LoVo (cell line): ENCODE data around the gene MPHOSPH10.
"Not testable (repeated sequence)": the region's sequence is repeated elsewhere in the genome, so short reads cannot be mapped to it uniquely, and the experiment has no call there.

Source experiments
- DNase-seq: peaks from one replicate; pipeline ENCODE4 v3.0.0-alpha.2; 2016; ENCODE audit warnings: low spot score

Gene MPHOSPH10, protein sequence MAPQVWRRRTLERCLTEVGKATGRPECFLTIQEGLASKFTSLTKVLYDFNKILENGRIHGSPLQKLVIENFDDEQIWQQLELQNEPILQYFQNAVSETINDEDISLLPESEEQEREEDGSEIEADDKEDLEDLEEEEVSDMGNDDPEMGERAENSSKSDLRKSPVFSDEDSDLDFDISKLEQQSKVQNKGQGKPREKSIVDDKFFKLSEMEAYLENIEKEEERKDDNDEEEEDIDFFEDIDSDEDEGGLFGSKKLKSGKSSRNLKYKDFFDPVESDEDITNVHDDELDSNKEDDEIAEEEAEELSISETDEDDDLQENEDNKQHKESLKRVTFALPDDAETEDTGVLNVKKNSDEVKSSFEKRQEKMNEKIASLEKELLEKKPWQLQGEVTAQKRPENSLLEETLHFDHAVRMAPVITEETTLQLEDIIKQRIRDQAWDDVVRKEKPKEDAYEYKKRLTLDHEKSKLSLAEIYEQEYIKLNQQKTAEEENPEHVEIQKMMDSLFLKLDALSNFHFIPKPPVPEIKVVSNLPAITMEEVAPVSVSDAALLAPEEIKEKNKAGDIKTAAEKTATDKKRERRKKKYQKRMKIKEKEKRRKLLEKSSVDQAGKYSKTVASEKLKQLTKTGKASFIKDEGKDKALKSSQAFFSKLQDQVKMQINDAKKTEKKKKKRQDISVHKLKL

GRCh38 chr2:71130152-71130904 is at the start of gene MPHOSPH10, which contains the start of gene MCEE:
Gene MPHOSPH10, plus strand, starts transcription at chr2:71130634. Its CDS starts 32 bp downstream, at chr2:71130666.
Gene MCEE, minus strand, starts transcription at chr2:71130229. Its CDS starts 10 bp downstream, at chr2:71130219.
- peak; percentile 90 for DNase-seq

- no peak for DNase-seq
Measured at GRCh38 chr2:71082402-71083252, 47.8 kb upstream of the MPHOSPH10 start.

DNA sequence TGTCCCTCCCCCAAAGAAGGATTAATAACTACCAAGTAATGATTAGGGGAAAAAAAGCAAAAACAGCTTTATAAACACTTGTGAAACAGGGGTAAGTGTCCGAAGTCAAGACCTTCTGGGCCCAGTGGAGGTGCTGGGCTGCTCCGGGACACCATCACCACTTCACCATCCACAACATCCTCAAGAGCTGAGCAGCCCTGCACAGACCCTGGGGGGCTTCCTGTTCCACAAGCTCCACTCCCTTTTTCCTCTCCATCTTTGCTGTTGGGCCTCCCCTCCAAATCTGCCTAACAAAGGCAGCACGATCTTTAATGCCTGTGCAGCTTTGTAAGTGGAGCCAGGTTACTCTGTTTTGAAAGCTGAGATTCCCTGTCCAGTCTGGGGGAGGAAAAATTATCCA is 47.1 kb upstream of the MPHOSPH10 start:
- not testable (repeated sequence) for DNase-seq

- DNase-seq = not testable (repeated sequence)
Measured at GRCh38 chr2:71083752-71084312, 46.6 kb upstream of the MPHOSPH10 start.

GRCh38 chr2:71085325-71086003 is 45.0 kb upstream of the MPHOSPH10 start:
- DNase-seq = not testable (repeated sequence)

- not testable (repeated sequence) for DNase-seq
Measured at GRCh38 chr2:71089475-71089874, 41.0 kb upstream of the MPHOSPH10 start.

GRCh38 chr2:71091808-71092207 is 38.6 kb upstream of the MPHOSPH10 start:
- not testable (repeated sequence) for DNase-seq

GRCh38 chr2:71092491-71093260 is 37.8 kb upstream of the MPHOSPH10 start:
- not testable (repeated sequence) for DNase-seq

DNA sequence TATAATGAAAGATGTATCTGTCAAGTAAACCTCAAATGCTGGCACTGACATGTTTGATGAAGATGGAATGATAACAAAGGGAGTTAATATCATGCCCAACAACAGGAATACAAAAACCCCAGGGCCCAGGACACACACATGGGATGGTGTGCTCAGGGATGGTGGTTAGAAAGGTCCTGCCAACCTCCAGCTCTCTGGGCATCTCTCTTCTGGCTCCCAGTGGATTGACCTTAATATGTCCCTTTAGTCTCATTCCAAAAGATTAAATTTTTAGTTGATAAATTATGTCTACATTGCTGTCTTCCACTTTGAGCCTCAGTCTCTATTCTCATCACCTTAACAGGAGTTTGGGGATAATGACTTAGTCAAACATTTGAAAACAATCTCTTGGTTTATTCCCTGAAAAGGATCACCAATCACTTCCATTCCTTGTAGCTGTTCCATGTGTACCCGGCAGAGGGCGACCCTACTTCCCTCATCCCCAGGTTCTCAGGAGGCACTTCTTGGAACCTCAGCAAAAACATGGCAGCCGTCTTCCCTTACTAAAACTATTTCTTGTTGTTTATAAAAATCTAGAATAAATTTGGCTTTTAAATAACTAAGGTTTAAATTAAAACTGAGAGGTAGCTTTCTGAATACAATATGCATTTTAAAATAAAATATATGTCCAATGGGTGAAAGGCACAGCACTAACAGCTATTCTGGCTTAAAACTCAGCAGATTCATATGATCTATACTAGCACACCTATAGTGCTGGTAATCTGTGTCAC is 30.1 kb upstream of the MPHOSPH10 start:
- peak; percentile 60 for DNase-seq

- DNase-seq = no peak
Measured at GRCh38 chr2:71101656-71102055, 28.8 kb upstream of the MPHOSPH10 start.

- no peak for DNase-seq
Measured at GRCh38 chr2:71102981-71103681, 27.3 kb upstream of the MPHOSPH10 start.

- no peak for DNase-seq
Measured at GRCh38 chr2:71103809-71104208, 26.6 kb upstream of the MPHOSPH10 start.

DNA sequence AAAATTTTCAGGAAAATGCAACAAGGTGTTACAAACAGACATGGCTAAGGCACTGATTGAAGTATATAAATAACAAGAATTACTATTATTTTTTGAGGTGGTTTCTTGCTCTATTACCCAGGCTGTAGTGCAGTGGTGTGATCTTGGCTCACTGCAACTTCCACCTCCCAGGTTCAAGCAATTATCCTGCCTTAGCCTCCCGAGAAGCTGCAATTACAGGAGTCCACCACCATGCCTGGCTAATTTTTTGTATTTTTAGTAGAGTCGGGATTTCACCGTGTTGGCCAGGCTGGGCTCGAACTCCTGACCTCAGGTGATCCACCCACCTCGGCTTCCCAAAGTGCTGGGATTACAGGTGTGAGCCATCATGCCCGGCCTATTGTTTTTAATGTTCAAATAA is 24.0 kb upstream of the MPHOSPH10 start:
- not testable (repeated sequence) for DNase-seq

DNA sequence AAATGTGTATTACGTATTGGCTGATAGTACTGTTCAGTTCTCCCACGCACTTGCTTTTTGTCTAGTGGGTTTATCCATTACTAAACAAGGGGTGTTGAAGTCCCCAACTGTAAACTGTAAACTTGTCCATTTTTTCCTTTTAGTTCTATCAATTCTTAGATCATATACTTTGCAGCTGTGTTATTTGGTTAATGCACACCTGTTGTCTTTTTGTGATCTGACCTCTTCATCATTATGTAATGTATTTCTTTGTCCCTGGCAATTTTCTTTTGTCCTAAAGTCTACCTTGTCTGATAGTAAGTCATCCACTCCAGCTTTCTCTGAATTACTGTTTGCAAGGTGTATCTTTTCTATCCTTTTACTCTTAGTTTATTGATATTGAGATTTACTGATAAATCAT is 22.3 kb upstream of the MPHOSPH10 start:
- no peak for DNase-seq

DNA sequence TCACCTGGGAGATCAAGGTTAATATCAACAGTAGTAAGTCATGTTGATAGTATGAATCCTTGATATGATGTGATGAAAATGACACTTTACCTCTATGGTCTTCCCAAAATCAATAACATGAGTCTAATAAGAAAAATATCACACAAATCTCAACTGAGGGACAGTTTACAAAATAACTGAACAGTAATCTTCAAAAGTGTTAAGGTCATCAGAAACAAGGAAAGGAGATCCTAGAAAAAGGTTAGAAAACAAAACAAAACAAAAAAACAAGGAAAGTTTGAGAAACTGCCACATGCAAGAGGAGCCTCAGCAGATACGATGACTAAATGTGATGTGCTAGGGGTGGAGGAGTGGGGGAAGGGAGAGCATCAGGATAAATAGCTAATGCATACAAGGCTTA is 16.6 kb upstream of the MPHOSPH10 start:
- no peak for DNase-seq

DNA sequence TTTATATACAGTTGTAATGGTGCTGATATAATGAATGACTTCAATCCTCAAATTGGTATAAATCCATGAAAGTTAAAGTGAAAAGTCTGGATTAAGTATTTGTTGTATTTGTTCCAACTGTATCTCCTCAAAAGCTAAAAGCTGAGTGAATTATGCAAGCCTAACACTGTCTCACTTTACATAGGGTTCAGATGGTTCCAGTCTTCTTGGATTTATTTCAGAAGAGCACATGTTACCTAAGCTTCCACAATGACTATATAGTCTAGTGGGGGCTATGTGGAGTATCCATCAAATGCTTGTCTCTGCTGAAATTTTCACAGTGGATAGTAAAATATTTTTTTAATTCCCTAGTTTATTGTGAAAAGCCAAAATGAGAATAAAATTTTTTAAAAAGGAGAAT is 13.4 kb upstream of the MPHOSPH10 start:
- no peak for DNase-seq

- no peak for DNase-seq
Measured at GRCh38 chr2:71120195-71120594, 10.2 kb upstream of the MPHOSPH10 start.

GRCh38 chr2:71121479-71121878 is 9.0 kb upstream of the MPHOSPH10 start:
- DNase-seq = no peak
